NCI-H524 treated with DMSO at 0.1 percent for 48 hours (cell line): ENCODE measurements around the gene GGA2.
"Not testable (repeated sequence)": the region's sequence is repeated elsewhere in the genome, so short reads cannot be mapped to it uniquely, and the experiment has no call there.

Experiments used
- DNase-seq: peaks from one replicate; lab custom pipeline; 2025; lab: John Stamatoyannopoulos, UW

Gene GGA2

GRCh38 chr16:23504453-23505179 lies 5.7 kb downstream of the GGA2 start:
- DNase-seq = no peak

- no peak for DNase-seq
Measured at GRCh38 chr16:23504076-23504452, 6.2 kb downstream of the GGA2 start.

GRCh38 chr16:23502466-23502865 lies 7.8 kb downstream of the GGA2 start:
- DNase-seq = no peak

GRCh38 chr16:23501291-23501690 lies 9.0 kb downstream of the GGA2 start:
- no peak for DNase-seq

- no peak for DNase-seq
Measured at GRCh38 chr16:23500862-23501225, 9.4 kb downstream of the GGA2 start.

GRCh38 chr16:23500212-23500861 lies 10.0 kb downstream of the GGA2 start:
- no peak for DNase-seq

- no peak for DNase-seq
Measured at GRCh38 chr16:23499801-23500200, 10.5 kb downstream of the GGA2 start.

GRCh38 chr16:23498863-23499262 lies 11.4 kb downstream of the GGA2 start:
- no peak for DNase-seq

GRCh38 chr16:23497543-23497868 lies 12.8 kb downstream of the GGA2 start:
- DNase-seq = no peak

GRCh38 chr16:23496821-23497542 lies 13.3 kb downstream of the GGA2 start:
- no peak for DNase-seq

- no peak for DNase-seq
Measured at GRCh38 chr16:23495671-23496070, 14.6 kb downstream of the GGA2 start.

- DNase-seq = no peak
Measured at GRCh38 chr16:23494188-23494587, 16.1 kb downstream of the GGA2 start.

- no peak for DNase-seq
Measured at GRCh38 chr16:23491490-23492391, 18.6 kb downstream of the GGA2 start.

GRCh38 chr16:23486480-23486879 lies 23.8 kb downstream of the GGA2 start:
- no peak for DNase-seq

- DNase-seq = no peak
Measured at GRCh38 chr16:23485841-23486240, 24.5 kb downstream of the GGA2 start.

- DNase-seq = no peak
Measured at GRCh38 chr16:23485257-23485614, 25.1 kb downstream of the GGA2 start.

GRCh38 chr16:23484510-23485256 lies 25.6 kb downstream of the GGA2 start:
- DNase-seq = no peak

- DNase-seq = not testable (repeated sequence)
Measured at GRCh38 chr16:23483492-23483891, 26.8 kb downstream of the GGA2 start.

GRCh38 chr16:23482778-23483177 lies 27.5 kb downstream of the GGA2 start:
- no peak for DNase-seq

GRCh38 chr16:23480257-23480656 lies 30.0 kb downstream of the GGA2 start:
- no peak for DNase-seq

GRCh38 chr16:23479138-23479537 lies 31.2 kb downstream of the GGA2 start:
- DNase-seq = no peak

- no peak for DNase-seq
Measured at GRCh38 chr16:23478566-23478965, 31.7 kb downstream of the GGA2 start.
